SKM-1 treated with dmso at 0.1 percent for 144 hours (cell line): ENCODE results near the gene RABL2B.

Experiments
- DNase-seq: peaks from one replicate; lab custom pipeline; 2025; ENCODE audit not compliant: unreplicated experiment; lab: John Stamatoyannopoulos, UW

RABL2B gene

DNA sequence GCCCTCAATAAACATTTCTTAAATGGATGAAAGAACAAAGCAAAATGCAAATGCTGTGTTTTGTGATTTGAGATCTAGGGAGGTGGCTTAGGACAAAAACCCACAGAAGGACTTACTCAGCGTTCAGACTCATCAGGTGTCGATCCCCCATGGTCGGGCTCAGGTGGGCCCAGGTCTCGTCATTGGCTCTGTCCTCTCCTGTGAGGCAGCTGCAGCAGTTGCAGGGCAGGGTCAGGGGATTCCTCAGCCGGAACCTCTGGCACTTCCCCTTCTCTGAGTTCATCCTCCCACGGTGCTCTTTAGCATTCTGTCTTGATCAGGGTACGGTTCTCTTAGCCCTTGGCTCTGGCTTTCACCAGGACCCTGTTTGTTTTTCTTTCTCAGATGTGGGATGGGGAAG lies 59.4 kb downstream of the RABL2B start:
- no peak for DNase-seq

DNA sequence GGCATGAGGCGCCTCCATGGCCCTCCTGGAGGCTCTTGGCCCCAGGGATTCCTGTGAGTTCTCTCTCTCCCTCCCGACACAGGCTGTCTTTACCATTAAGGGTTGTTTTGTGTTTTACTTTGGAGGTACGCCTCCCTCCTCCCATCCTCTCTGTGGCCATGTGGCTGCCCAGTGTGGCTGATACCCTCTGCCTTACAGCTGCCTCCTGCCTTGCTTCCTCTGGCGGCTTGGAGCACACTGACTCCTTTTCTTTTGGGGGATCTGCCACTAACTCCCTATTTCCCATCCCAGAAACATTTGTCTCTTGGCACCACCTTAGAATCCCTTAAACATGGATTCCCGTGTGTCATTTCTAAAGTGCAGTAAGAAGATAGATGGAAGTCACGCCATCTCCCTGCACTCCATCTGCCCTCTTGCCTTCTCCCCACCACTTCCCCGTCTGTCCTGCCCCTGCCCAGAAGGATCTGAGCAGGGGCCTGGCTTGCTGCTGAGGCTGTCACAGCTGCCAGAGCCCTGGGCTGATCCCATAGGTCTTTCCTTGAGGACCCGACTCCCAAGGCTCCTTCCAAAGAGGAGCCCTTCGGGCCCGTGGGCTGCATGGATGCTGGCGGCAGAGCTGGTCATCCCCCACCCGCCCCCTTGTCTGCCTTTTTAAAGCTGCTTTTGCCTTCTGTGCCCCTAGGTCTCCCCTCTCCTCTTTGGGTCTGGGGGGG lies 60.6 kb downstream of the RABL2B start:
- DNase-seq: no peak

DNA sequence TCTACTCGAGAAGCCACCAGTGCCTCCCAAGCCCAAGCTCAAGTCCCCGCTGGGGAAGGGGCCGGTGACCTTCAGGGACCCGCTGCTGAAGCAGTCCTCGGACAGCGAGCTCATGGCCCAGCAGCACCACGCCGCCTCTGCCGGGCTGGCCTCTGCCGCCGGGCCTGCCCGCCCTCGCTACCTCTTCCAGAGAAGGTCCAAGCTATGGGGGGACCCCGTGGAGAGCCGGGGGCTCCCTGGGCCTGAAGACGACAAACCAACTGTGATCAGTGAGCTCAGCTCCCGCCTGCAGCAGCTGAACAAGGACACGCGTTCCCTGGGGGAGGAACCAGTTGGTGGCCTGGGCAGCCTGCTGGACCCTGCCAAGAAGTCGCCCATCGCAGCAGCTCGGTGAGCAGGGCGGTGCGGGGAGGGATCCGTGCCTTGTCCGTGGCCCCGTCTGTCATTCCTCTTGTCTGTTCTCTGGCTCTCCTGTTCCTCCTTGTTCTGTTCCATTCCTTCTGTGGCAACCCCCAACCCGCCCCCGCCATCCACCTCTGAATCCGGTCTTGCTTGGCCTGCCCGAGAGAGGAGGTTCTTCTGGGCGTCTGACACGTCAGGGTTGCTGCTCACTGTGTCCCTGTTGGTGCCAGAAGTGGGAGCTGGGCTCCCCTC lies 61.3 kb downstream of the RABL2B start:
- DNase-seq: no peak

DNA sequence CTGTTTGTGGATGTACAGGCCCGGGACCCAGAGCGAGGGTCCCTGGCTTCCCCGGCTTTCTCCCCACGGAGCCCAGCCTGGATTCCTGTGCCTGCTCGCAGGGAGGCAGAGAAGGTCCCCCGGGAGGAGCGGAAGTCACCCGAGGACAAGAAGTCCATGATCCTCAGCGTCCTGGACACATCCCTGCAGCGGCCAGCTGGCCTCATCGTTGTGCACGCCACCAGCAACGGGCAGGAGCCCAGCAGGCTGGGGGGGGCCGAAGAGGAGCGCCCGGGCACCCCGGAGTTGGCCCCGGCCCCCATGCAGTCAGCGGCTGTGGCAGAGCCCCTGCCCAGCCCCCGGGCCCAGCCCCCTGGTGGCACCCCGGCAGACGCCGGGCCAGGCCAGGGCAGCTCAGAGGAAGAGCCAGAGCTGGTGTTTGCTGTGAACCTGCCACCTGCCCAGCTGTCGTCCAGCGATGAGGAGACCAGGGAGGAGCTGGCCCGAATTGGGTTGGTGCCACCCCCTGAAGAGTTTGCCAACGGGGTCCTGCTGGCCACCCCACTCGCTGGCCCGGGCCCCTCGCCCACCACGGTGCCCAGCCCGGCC lies 62.1 kb downstream of the RABL2B start:
- no peak for DNase-seq

DNA sequence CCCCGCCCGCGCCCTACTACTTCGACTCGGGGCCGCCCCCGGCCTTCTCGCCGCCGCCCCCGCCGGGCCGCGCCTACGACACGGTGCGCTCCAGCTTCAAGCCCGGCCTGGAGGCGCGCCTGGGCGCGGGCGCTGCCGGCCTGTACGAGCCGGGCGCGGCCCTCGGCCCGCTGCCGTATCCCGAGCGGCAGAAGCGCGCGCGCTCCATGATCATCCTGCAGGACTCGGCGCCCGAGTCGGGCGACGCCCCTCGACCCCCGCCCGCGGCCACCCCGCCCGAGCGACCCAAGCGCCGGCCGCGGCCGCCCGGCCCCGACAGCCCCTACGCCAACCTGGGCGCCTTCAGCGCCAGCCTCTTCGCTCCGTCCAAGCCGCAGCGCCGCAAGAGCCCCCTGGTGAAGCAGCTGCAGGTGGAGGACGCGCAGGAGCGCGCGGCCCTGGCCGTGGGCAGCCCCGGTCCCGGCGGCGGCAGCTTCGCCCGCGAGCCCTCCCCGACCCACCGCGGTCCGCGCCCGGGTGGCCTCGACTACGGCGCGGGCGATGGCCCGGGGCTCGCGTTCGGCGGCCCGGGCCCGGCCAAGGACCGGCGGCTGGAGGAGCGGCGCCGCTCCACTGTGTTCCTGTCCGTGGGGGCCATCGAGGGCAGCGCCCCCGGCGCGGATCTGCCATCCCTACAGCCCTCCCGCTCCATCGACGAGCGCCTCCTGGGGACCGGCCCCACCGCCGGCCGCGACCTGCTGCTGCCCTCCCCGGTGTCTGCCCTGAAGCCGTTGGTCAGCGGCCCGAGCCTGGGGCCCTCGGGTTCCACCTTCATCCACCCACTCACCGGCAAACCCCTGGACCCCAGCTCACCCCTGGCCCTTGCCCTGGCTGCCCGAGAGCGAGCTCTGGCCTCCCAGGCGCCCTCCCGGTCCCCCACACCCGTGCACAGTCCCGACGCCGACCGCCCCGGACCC lies 62.9 kb downstream of the RABL2B start:
- DNase-seq: no peak

DNA sequence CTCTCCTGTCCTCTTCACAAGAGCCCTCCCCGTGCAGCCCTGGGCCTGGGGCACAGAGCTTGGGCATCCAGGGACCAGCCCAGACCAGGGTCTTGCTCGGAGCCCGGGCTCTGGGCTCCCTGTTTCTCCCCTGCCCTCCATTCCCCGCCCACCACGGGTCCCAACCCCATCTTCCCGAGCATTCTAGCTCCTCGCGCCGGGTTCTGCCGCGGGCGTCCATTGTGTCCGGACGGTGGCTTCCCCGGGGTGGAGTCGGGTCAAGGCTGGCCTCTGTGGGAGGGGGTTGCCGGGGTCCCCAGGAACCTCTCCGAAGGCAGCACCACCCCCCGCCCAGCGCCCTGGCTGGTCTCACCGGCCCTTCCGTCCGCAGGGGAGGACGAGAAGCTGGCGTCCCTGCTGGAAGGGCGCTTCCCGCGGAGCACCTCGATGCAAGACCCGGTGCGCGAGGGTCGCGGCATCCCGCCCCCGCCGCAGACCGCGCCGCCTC lies 63.6 kb downstream of the RABL2B start:
- DNase-seq: no peak

DNA sequence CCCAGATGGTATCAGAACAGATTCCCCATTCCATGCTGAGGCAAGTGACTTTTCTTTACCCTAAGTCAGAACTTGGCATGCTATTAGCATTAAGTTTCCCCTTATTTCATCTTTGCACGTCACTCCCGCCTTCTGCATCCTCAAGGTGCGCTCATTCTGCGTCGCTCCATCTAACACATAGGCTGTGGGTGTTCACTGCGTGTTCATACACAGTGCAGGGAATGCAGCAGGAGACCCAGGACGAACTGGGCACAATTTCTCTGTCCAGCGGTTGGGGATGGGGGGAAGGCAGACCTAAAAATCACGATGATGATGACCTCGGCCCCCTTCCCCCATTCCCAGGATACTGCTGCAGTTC lies 65.1 kb downstream of the RABL2B start:
- DNase-seq: no peak

DNA sequence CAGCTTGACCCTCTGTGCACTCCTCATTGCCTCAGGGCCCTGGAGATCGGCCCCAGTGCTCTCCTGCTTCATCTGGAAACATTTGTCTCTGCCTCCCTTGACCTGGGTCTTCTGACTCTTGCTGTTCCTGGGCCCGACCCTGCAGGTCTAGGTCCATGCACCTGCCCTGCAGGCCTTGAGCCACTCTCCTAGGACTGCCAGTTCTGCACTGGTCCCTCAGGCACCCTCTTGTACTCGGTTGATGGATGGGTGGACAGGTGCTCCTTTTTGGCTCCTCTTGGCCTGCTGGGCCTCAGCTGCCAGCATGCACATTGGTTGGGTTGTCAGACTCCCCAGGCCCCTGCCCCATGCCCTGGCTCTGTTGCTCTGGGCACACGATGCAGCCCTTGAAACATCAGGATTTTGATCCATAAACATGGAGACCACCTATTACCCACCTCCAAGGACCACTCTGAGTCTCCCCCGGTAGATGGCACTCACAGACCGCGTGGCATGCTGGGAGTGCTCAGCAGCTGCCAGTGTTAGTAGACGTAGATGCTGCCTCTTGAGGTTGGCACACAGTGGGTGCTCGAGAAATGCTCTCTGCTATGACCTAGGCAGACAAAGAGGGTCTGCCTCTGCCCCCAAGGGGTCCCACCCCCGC lies 65.6 kb downstream of the RABL2B start:
- no peak for DNase-seq
